Breast epithelium (tissue), 3 donors: Measurements from ENCODE around the gene PRDM7.

Experiments
- CTCF ChIP-seq, 3 donors: fragments of 450-650 bp; IDR thresholded peaks; one replicate each; pipeline ENCODE4 v1.5.1; 2016 to 2017; ENCODE audit warnings: antibody characterized with exemption in 3 of 3, mild to moderate bottlenecking in 3 of 3, moderate library complexity in 3 of 3
- POLR2AphosphoS5 ChIP-seq, 3 donors: sonication (generic); formaldehyde crosslinking; IDR thresholded peaks; one replicate each; pipeline ENCODE4 v1.6.1; 2017; ENCODE audit warnings: antibody characterized with exemption in 3 of 3

DNA sequence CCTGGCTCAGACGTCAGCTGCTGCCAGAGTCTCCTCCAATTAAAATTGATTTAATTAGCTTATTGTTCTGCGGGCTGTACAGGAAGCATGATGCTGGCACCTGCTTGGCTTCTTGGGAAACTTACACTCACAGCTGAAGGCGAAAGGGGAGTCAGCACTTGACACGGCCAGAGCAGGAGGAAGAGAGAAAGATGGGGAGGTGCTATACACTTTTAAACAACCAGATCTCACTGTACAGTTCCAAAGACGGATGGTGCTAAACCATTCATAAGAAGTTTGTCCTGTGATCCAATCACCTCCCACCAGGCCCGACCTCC lies 1.4 kb upstream of the PRDM7 start:
- no peak for TF ChIP-seq CTCF (IDR thresholded peaks at IDR 0.05)
- TF ChIP-seq POLR2AphosphoS5 (IDR thresholded peaks at IDR 0.05) = no peak
